IPS-18a (cell line): ENCODE measurements around the gene GJA4.

ENCODE experiments used
- H3K27ac ChIP-seq: one replicate; pipeline ENCODE4 v1.5.1; 2013; ENCODE audit warnings: low read length
- H3K27me3 ChIP-seq: one replicate; pipeline ENCODE4 v1.6.1; 2013; ENCODE audit warnings: mild to moderate bottlenecking, low read length; ENCODE audit not compliant: control insufficient read depth, insufficient read depth
- H3K36me3 ChIP-seq: one replicate; pipeline ENCODE4 v1.6.1; 2013; ENCODE audit warnings: low read depth, low read length; ENCODE audit not compliant: control insufficient read depth
- H3K4me1 ChIP-seq: one replicate; pipeline ENCODE4 v1.6.1; 2013; ENCODE audit warnings: low read depth, low read length; ENCODE audit not compliant: control insufficient read depth
- H3K4me3 ChIP-seq: one replicate; pipeline ENCODE4 v1.5.1; 2013; ENCODE audit warnings: low read length
- H3K9ac ChIP-seq: one replicate; pipeline ENCODE4 v1.6.1; 2013; ENCODE audit warnings: mild to moderate bottlenecking, low read length, moderate library complexity
- H3K9me3 ChIP-seq: one replicate; pipeline ENCODE4 v1.6.1; 2013; ENCODE audit warnings: low read depth, low read length; ENCODE audit not compliant: control insufficient read depth

Gene GJA4

GRCh38 chr1:34825455-34826091 is 32.8 kb downstream of the GJA4 start:
- Histone ChIP-seq H3K27ac (no peak overlapping the region), H3K4me3 (no peak overlapping the region), H3K9me3 (no peaks in the 10 kb centered on the region), H3K36me3 (no peaks in the 10 kb centered on the region), H3K27me3 (no peaks in the 10 kb centered on the region), H3K9ac (no peak overlapping the region), H3K4me1 (no peaks in the 10 kb centered on the region)

GRCh38 chr1:34827341-34827941 is 34.6 kb downstream of the GJA4 start:
- no peak overlapping the region for H3K27ac ChIP-seq
- no peak overlapping the region for H3K9ac ChIP-seq
- no peaks in the 10 kb centered on the region for H3K4me1 ChIP-seq
- H3K27me3 ChIP-seq, result no peaks in the 10 kb centered on the region
- H3K4me3 ChIP-seq, result no peak overlapping the region
- H3K36me3 ChIP-seq, result no peaks in the 10 kb centered on the region
- no peaks in the 10 kb centered on the region for H3K9me3 ChIP-seq

GRCh38 chr1:34828611-34829010 is 35.8 kb downstream of the GJA4 start:
- Histone ChIP-seq H3K4me3 (no peak overlapping the region), H3K9ac (no peak overlapping the region), H3K27ac (no peak overlapping the region), H3K9me3 (no peaks in the 10 kb centered on the region), H3K36me3 (no peaks in the 10 kb centered on the region), H3K4me1 (no peaks in the 10 kb centered on the region), H3K27me3 (no peaks in the 10 kb centered on the region)

GRCh38 chr1:34829250-34829649 is 36.5 kb downstream of the GJA4 start:
- no peaks in the 10 kb centered on the region for H3K9me3 ChIP-seq
- no peak overlapping the region for H3K4me3 ChIP-seq
- H3K4me1 ChIP-seq, result no peaks in the 10 kb centered on the region
- no peak overlapping the region for H3K9ac ChIP-seq
- no peaks in the 10 kb centered on the region for H3K36me3 ChIP-seq
- H3K27me3 ChIP-seq, result no peaks in the 10 kb centered on the region
- H3K27ac ChIP-seq, result no peak overlapping the region

GRCh38 chr1:34831721-34832246 is 39.0 kb downstream of the GJA4 start:
- no peaks in the 10 kb centered on the region for H3K9me3 ChIP-seq

GRCh38 chr1:34833711-34834110 is 40.9 kb downstream of the GJA4 start:
- no peaks in the 10 kb centered on the region for H3K27me3 ChIP-seq
- H3K36me3 ChIP-seq, result no peaks in the 10 kb centered on the region
- no peak overlapping the region for H3K27ac ChIP-seq
- H3K9ac ChIP-seq, result no peak overlapping the region
- H3K4me1 ChIP-seq, result no peaks in the 10 kb centered on the region
- H3K4me3 ChIP-seq, result no peak overlapping the region
- H3K9me3 ChIP-seq, result no peaks in the 10 kb centered on the region

More at GRCh38 chr1:34831721-34832246, 39.0 kb downstream of the GJA4 start:
- H3K4me1 ChIP-seq, result no peaks in the 10 kb centered on the region
- no peak overlapping the region for H3K4me3 ChIP-seq
- no peaks in the 10 kb centered on the region for H3K36me3 ChIP-seq
- no peaks in the 10 kb centered on the region for H3K27me3 ChIP-seq
- H3K9ac ChIP-seq, result no peak overlapping the region
- no peak overlapping the region for H3K27ac ChIP-seq

- H3K4me1 ChIP-seq, result peaks cover 22% of the 10 kb centered on the region
- H3K27ac ChIP-seq, result no peak overlapping the region
- no peak overlapping the region for H3K9ac ChIP-seq
Measured at GRCh38 chr1:34839526-34840305, 46.9 kb downstream of the GJA4 start.

GRCh38 chr1:34840426-34840825 is 47.6 kb downstream of the GJA4 start:
- no peaks in the 10 kb centered on the region for H3K9me3 ChIP-seq

More at GRCh38 chr1:34839526-34840305, 46.9 kb downstream of the GJA4 start:
- H3K27me3 ChIP-seq, result no peaks in the 10 kb centered on the region
- H3K9me3 ChIP-seq, result no peaks in the 10 kb centered on the region
- H3K4me3 ChIP-seq, result no peak overlapping the region
- no peaks in the 10 kb centered on the region for H3K36me3 ChIP-seq

GRCh38 chr1:34842073-34842472 is 49.3 kb downstream of the GJA4 start:
- no peaks in the 10 kb centered on the region for H3K27me3 ChIP-seq
- H3K9me3 ChIP-seq, result no peaks in the 10 kb centered on the region
- H3K4me3 ChIP-seq, result no peak overlapping the region
- peaks cover 22% of the 10 kb centered on the region for H3K4me1 ChIP-seq
- no peaks in the 10 kb centered on the region for H3K36me3 ChIP-seq
- no peak overlapping the region for H3K9ac ChIP-seq
- H3K27ac ChIP-seq, result no peak overlapping the region

More at GRCh38 chr1:34840426-34840825, 47.6 kb downstream of the GJA4 start:
- H3K36me3 ChIP-seq, result no peaks in the 10 kb centered on the region
- peaks cover 22% of the 10 kb centered on the region for H3K4me1 ChIP-seq
- no peaks in the 10 kb centered on the region for H3K27me3 ChIP-seq
- no peak overlapping the region for H3K27ac ChIP-seq
- no peak overlapping the region for H3K4me3 ChIP-seq
- H3K9ac ChIP-seq, result no peak overlapping the region

GRCh38 chr1:34842952-34843371 is 50.2 kb downstream of the GJA4 start:
- Histone ChIP-seq H3K36me3 (no peaks in the 10 kb centered on the region), H3K4me3 (no peak overlapping the region), H3K9ac (no peak overlapping the region), H3K4me1 (peaks cover 22% of the 10 kb centered on the region), H3K9me3 (no peaks in the 10 kb centered on the region), H3K27ac (no peak overlapping the region), H3K27me3 (no peaks in the 10 kb centered on the region)

- Histone ChIP-seq H3K36me3 (no peaks in the 10 kb centered on the region), H3K27ac (no peak overlapping the region), H3K4me1 (peaks cover 27% of the 10 kb centered on the region), H3K9me3 (no peaks in the 10 kb centered on the region), H3K27me3 (no peaks in the 10 kb centered on the region), H3K4me3 (no peak overlapping the region), H3K9ac (no peak overlapping the region)
Measured at GRCh38 chr1:34843392-34844251, 50.8 kb downstream of the GJA4 start.
